Measurements from ENCODE around the gene NDRG2. TPM values are rescaled to one million over a fixed set of nuclear protein-coding genes. Genes with fewer than 3 reads are reported as not detected.

NDRG2 gene
- polyA plus RNA-seq, 2 donors = 131 to 252 TPM

DNA sequence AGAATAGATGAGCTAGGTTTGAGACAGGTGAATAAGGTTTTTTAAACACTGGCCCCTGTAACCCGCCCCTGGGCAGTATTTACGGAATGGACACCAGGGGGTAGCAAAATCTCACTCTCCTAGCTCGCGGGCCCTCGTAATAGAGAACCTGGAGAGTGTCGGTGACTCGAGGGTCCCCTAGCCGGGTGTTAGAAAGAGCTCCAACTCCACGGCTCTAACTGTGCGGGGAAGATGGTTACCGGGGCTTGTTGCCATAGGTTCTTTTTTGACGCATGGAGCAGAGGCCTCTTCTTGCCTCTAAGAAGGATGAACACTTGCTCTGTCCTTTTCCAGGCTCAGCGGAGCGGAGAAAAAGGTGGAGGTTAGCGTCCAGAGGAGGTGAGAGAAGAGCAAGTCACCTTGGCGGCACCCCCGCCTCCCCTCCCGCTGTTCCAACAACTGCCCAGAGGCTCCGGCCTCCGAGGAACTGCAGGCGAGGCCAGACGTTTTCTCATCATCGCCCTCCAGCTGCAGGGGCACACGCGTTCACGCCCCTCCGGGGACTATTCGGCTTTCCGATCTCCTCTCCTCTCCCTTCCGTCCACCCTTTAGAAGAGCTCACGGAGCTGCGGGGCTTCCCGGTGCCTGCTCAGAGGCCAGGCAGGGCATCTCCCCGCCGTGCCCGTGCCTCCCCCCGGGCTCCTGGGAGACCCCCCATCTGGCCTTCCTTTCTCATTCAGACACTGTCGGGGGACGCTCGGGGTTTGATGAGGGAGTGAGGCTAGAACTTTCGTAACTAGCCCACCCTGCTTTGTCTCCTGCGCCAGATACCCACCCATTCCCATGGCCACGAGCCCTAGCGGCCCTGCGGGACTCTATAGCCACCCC is 43.9 kb upstream of the NDRG2 start:
- 4 to 5% methylated on average over 45 of the region's 45 CpGs for WGBS, 2 donors
- Histone ChIP-seq H3K27me3 (ENCODE audit: control insufficient read depth in 1 of 2, insufficient read depth in 2 of 2, low read length in 2 of 2) (peaks cover 0 to 3% of the 10 kb centered on the region in 2 donors), H3K27ac (ENCODE audit: low read depth in 2 of 2, low read length in 1 of 2) (peak overlapping the region in 1 of 2 donors; percentile 73), H3K9me3 (ENCODE audit: control insufficient read depth in 2 of 2, insufficient read depth in 1 of 2, low read depth in 1 of 2, low read length in 1 of 2) (no peaks in the 10 kb centered on the region), H3K36me3 (ENCODE audit: control insufficient read depth in 2 of 2, insufficient read depth in 2 of 2, low read length in 1 of 2) (no peaks in the 10 kb centered on the region), H3K4me1 (ENCODE audit: control insufficient read depth in 2 of 2, insufficient read depth in 2 of 2, low read length in 1 of 2) (peaks cover 0 to 6% of the 10 kb centered on the region in 2 donors), H3K4me3 (ENCODE audit: low read depth in 1 of 2, low read length in 2 of 2) (peak overlapping the region in 1 of 2 donors; percentile 52)

- no peak overlapping the region for H3K4me3 ChIP-seq (ENCODE audit: low read depth in 1 of 2, low read length in 2 of 2)
- no peak overlapping the region for H3K27ac ChIP-seq (ENCODE audit: low read depth in 2 of 2, low read length in 1 of 2)
- H3K27me3 ChIP-seq (ENCODE audit: control insufficient read depth in 1 of 2, insufficient read depth in 2 of 2, low read length in 2 of 2) = peaks cover 0 to 3% of the 10 kb centered on the region in 2 donors
- no peaks in the 10 kb centered on the region for H3K9me3 ChIP-seq (ENCODE audit: control insufficient read depth in 2 of 2, insufficient read depth in 1 of 2, low read depth in 1 of 2, low read length in 1 of 2)
- WGBS, 2 donors = 70 to 72% methylated on average over 7 of the region's 7 CpGs
- H3K4me1 ChIP-seq (ENCODE audit: control insufficient read depth in 2 of 2, insufficient read depth in 2 of 2, low read length in 1 of 2) = peaks cover 0 to 6% of the 10 kb centered on the region in 2 donors
- H3K36me3 ChIP-seq (ENCODE audit: control insufficient read depth in 2 of 2, insufficient read depth in 2 of 2, low read length in 1 of 2) = no peaks in the 10 kb centered on the region
Measured at GRCh38 chr14:21066882-21067502, 42.1 kb upstream of the NDRG2 start.

DNA sequence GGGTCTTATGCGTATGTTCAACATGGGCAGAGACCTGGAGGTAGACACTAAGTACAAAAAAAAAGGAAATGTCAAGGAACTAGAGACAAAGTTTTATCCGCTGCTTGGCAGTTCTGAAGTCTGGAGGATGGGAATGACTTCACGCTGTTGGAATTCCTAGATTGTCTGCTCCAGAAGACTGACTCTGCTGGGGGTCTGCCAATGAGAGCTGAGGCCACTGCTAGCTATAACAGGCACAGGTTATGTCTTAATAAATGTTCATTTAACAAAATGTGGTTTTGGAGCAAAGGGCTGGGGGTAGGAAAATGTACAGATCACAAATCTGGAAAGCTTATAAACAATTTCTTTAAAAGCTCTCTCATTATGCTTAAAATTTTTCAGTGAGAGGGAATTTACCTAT is 38.6 kb upstream of the NDRG2 start:
- Histone ChIP-seq H3K27ac (ENCODE audit: low read depth in 2 of 2, low read length in 1 of 2) (no peak overlapping the region), H3K4me1 (ENCODE audit: control insufficient read depth in 2 of 2, insufficient read depth in 2 of 2, low read length in 1 of 2) (no peaks in the 10 kb centered on the region), H3K36me3 (ENCODE audit: control insufficient read depth in 2 of 2, insufficient read depth in 2 of 2, low read length in 1 of 2) (no peaks in the 10 kb centered on the region), H3K27me3 (ENCODE audit: control insufficient read depth in 1 of 2, insufficient read depth in 2 of 2, low read length in 2 of 2) (no peaks in the 10 kb centered on the region), H3K4me3 (ENCODE audit: low read depth in 1 of 2, low read length in 2 of 2) (no peak overlapping the region), H3K9me3 (ENCODE audit: control insufficient read depth in 2 of 2, insufficient read depth in 1 of 2, low read depth in 1 of 2, low read length in 1 of 2) (no peaks in the 10 kb centered on the region)
- 49 to 53% methylated on average over 3 of the region's 3 CpGs for WGBS, 2 donors

- H3K4me3 ChIP-seq (ENCODE audit: low read depth in 1 of 2, low read length in 2 of 2) = no peak overlapping the region
- no peaks in the 10 kb centered on the region for H3K36me3 ChIP-seq (ENCODE audit: control insufficient read depth in 2 of 2, insufficient read depth in 2 of 2, low read length in 1 of 2)
- H3K27me3 ChIP-seq (ENCODE audit: control insufficient read depth in 1 of 2, insufficient read depth in 2 of 2, low read length in 2 of 2) = no peaks in the 10 kb centered on the region
- no peaks in the 10 kb centered on the region for H3K4me1 ChIP-seq (ENCODE audit: control insufficient read depth in 2 of 2, insufficient read depth in 2 of 2, low read length in 1 of 2)
- H3K9me3 ChIP-seq (ENCODE audit: control insufficient read depth in 2 of 2, insufficient read depth in 1 of 2, low read depth in 1 of 2, low read length in 1 of 2) = no peaks in the 10 kb centered on the region
- H3K27ac ChIP-seq (ENCODE audit: low read depth in 2 of 2, low read length in 1 of 2) = no peak overlapping the region
- WGBS, 2 donors = 80 to 88% methylated on average over 3 of the region's 3 CpGs
Measured at GRCh38 chr14:21061347-21061668, 36.4 kb upstream of the NDRG2 start.

DNA sequence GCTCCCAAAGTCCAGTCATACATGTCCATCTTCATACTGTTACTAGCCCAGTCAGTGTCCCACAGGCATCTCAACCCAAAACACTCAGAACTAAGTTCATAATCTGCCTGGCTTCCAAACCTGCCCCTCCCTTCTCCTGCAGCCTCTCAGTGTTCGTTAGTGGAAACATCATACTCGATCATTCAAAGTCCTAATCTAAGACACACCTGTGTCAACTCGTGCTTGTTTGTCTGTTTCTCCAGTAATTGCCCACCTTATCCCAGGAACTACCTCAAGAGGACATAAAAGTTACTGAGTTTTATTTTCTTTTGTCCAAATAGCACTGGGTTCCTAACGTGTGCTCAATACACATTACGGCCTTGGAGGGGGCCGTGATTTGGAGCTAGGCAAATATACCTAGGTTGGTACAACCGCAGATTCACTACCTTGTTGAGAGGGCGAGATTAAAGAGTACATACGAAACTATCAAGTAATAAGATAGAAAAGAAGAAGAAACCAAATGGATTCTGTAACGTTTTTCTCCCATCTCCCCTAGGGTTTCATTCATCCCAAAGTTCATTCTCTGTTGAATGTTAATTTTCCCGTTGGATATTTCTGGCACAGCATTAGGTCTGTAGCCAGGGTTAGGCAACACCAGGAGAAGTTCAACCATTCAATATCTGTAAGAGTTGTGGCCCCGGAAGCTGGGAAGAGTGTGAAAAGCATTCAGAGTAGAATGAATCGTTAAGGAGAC is 35.9 kb upstream of the NDRG2 start:
- Histone ChIP-seq H3K27ac (ENCODE audit: low read depth in 2 of 2, low read length in 1 of 2) (no peak overlapping the region), H3K9me3 (ENCODE audit: control insufficient read depth in 2 of 2, insufficient read depth in 1 of 2, low read depth in 1 of 2, low read length in 1 of 2) (no peaks in the 10 kb centered on the region), H3K4me1 (ENCODE audit: control insufficient read depth in 2 of 2, insufficient read depth in 2 of 2, low read length in 1 of 2) (no peaks in the 10 kb centered on the region), H3K4me3 (ENCODE audit: low read depth in 1 of 2, low read length in 2 of 2) (no peak overlapping the region), H3K27me3 (ENCODE audit: control insufficient read depth in 1 of 2, insufficient read depth in 2 of 2, low read length in 2 of 2) (no peaks in the 10 kb centered on the region), H3K36me3 (ENCODE audit: control insufficient read depth in 2 of 2, insufficient read depth in 2 of 2, low read length in 1 of 2) (no peaks in the 10 kb centered on the region)
- WGBS, 2 donors = 58 to 74% methylated on average over 13 of the region's 13 CpGs

DNA sequence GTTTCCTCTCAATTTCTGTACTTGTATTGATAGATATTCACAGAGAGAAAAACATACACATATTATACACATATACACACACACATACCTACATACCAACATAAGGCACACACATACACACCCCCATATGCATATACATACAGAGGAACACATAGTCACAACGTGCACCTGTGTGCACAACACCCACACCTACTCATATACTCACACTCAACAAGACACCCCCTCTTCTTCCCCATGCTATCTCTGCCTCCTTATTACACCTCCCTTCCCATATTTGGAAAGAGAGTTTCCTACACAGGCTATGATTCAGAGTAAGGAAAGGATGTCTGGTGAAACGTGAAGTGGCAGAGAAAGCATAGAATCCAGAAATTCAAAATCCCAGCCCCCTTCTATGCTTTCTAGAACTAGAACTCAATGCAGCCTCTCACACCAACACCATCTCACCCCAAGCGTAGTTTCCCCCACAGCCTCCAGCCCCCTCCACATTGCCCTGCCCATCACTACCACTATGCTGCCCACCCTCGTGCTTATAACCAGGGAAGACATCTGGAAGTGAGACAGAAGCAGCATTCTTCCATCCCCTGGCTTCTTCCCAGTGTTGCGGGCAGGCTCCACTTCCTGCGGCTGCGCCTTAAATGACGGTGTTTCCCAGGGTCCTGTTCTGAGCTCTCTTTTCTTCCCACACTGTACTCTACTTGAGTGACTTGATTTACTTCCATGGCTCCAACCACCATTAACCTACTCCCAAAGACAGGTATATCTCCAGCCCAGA is 35.2 kb upstream of the NDRG2 start:
- 70 to 71% methylated on average over 8 of the region's 8 CpGs for WGBS, 2 donors
- Histone ChIP-seq H3K27me3 (ENCODE audit: control insufficient read depth in 1 of 2, insufficient read depth in 2 of 2, low read length in 2 of 2) (no peaks in the 10 kb centered on the region), H3K9me3 (ENCODE audit: control insufficient read depth in 2 of 2, insufficient read depth in 1 of 2, low read depth in 1 of 2, low read length in 1 of 2) (no peaks in the 10 kb centered on the region), H3K4me1 (ENCODE audit: control insufficient read depth in 2 of 2, insufficient read depth in 2 of 2, low read length in 1 of 2) (no peaks in the 10 kb centered on the region), H3K4me3 (ENCODE audit: low read depth in 1 of 2, low read length in 2 of 2) (no peak overlapping the region), H3K27ac (ENCODE audit: low read depth in 2 of 2, low read length in 1 of 2) (no peak overlapping the region), H3K36me3 (ENCODE audit: control insufficient read depth in 2 of 2, insufficient read depth in 2 of 2, low read length in 1 of 2) (no peaks in the 10 kb centered on the region)

GRCh38 chr14:21058903-21059302 is 34.0 kb upstream of the NDRG2 start:
- no peaks in the 10 kb centered on the region for H3K4me1 ChIP-seq (ENCODE audit: control insufficient read depth in 2 of 2, insufficient read depth in 2 of 2, low read length in 1 of 2)
- no peaks in the 10 kb centered on the region for H3K36me3 ChIP-seq (ENCODE audit: control insufficient read depth in 2 of 2, insufficient read depth in 2 of 2, low read length in 1 of 2)
- H3K27me3 ChIP-seq (ENCODE audit: control insufficient read depth in 1 of 2, insufficient read depth in 2 of 2, low read length in 2 of 2) = no peaks in the 10 kb centered on the region
- H3K9me3 ChIP-seq (ENCODE audit: control insufficient read depth in 2 of 2, insufficient read depth in 1 of 2, low read depth in 1 of 2, low read length in 1 of 2) = no peaks in the 10 kb centered on the region
- H3K4me3 ChIP-seq (ENCODE audit: low read depth in 1 of 2, low read length in 2 of 2) = no peak overlapping the region
- 88 to 90% methylated on average over 5 of the region's 5 CpGs for WGBS, 2 donors
- no peak overlapping the region for H3K27ac ChIP-seq (ENCODE audit: low read depth in 2 of 2, low read length in 1 of 2)

DNA sequence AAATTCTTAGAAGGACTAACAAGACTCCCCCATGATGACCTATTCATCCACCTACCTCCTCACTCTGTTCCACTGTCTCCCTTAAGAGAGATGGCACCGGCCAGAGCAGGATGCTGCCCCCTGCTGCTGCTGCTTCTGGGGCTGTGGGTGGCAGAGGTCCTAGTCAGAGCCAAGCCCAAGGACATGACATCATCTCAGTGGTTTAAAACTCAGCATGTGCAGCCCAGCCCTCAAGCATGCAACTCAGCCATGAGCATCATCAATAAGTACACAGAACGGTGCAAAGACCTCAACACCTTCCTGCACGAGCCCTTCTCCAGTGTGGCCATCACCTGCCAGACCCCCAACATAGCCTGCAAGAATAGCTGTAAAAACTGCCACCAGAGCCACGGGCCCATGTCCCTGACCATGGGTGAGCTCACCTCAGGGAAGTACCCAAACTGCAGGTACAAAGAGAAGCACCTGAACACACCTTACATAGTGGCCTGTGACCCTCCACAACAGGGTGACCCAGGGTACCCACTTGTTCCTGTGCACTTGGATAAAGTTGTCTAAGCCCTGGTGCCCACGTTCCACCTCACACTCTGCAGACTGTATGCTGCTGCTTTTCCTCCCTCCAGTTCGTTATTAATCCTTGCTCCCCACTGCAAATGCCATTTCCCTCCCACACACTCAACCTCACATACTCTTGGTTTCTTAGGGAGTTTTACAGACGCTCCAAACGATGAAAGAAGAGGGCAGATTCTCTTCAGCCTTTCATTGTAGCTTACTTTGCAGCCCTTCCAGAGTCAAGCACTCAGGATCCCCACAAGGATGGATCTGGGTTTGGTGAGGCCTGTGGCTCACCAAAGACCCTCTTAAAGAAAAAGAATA is 33.2 kb upstream of the NDRG2 start, which contains the start of gene RNASE8:
Gene RNASE8 (plus strand): TSS at position 20 of the 873 bp plus-strand sequence. CDS start 71 bp downstream, at position 91.
- no peak within 1 kb of the TSS for H3K4me3 ChIP-seq (ENCODE audit: low read depth in 1 of 2, low read length in 2 of 2)
- no peaks in the 10 kb centered on the region for H3K9me3 ChIP-seq (ENCODE audit: control insufficient read depth in 2 of 2, insufficient read depth in 1 of 2, low read depth in 1 of 2, low read length in 1 of 2)
- no peak within 1 kb of the TSS for H3K27ac ChIP-seq (ENCODE audit: low read depth in 2 of 2, low read length in 1 of 2)
- H3K27me3 ChIP-seq (ENCODE audit: control insufficient read depth in 1 of 2, insufficient read depth in 2 of 2, low read length in 2 of 2) = no peaks in the 10 kb centered on the region
- no peaks in the 10 kb centered on the region for H3K4me1 ChIP-seq (ENCODE audit: control insufficient read depth in 2 of 2, insufficient read depth in 2 of 2, low read length in 1 of 2)
- H3K36me3 ChIP-seq (ENCODE audit: control insufficient read depth in 2 of 2, insufficient read depth in 2 of 2, low read length in 1 of 2) = no peaks in the 10 kb centered on the region
- 71 to 75% methylated on average over 8 of the region's 8 CpGs for WGBS, 2 donors

Measured in esophagus (tissue), 2 donors.